Ectodermal cell (in vitro differentiated cells): ENCODE data around the gene KPNA5.

ENCODE experiments used
- H3K27ac ChIP-seq: 2 replicates; pipeline ENCODE4 v1.7.0; 2013; ENCODE audit warnings: mild to moderate bottlenecking, low read depth, low read length; ENCODE audit not compliant: insufficient read depth, poor library complexity, severe bottlenecking
- H3K27me3 ChIP-seq: 2 replicates; pipeline ENCODE4 v1.7.0; 2013; ENCODE audit warnings: mild to moderate bottlenecking, low read length; ENCODE audit not compliant: insufficient read depth, control insufficient read depth, poor library complexity, severe bottlenecking
- H3K36me3 ChIP-seq: one replicate; pipeline ENCODE4 v1.7.0; 2013; ENCODE audit warnings: low read length; ENCODE audit not compliant: control insufficient read depth, insufficient read depth
- H3K4me1 ChIP-seq: one replicate; pipeline ENCODE4 v1.7.0; 2013; ENCODE audit warnings: low read length; ENCODE audit not compliant: control insufficient read depth, insufficient read depth
- H3K4me3 ChIP-seq: 2 replicates; pipeline ENCODE4 v1.7.0; 2013; ENCODE audit warnings: low read depth, low read length, control low read depth; ENCODE audit not compliant: insufficient read depth
- H3K9me3 ChIP-seq: 2 replicates; pipeline ENCODE4 v1.7.0; 2013; ENCODE audit warnings: mild to moderate bottlenecking, low read length, moderate library complexity; ENCODE audit not compliant: control insufficient read depth
- WGBS, 2 experiments: methylation state at CpG; one replicate each; pipeline ENCODE4 v1.1.7; 2013; ENCODE audit warnings: missing lambda C conversion rate in 2 of 2; 5-methylcytosine and 5-hydroxymethylcytosine counted together

KPNA5 gene

GRCh38 chr6:116773886-116774285 is 92.9 kb downstream of the KPNA5 start:
- no peak overlapping the region for H3K27ac ChIP-seq
- no peaks in the 10 kb centered on the region for H3K4me1 ChIP-seq
- WGBS, 2 experiments: 100% methylated on average over 1 of the region's 1 CpG; no CpG with 5 or more reads in 1 of the 2 experiments
- no peaks in the 10 kb centered on the region for H3K9me3 ChIP-seq
- H3K36me3 ChIP-seq: no peaks in the 10 kb centered on the region
- no peak overlapping the region for H3K4me3 ChIP-seq
- H3K27me3 ChIP-seq: no peaks in the 10 kb centered on the region

GRCh38 chr6:116779573-116780164 is 98.7 kb downstream of the KPNA5 start:
- 56 to 65% methylated on average over 11 to 13 of the region's 13 CpGs for WGBS, 2 experiments
- Histone ChIP-seq H3K9me3 (no peaks in the 10 kb centered on the region), H3K4me1 (no peaks in the 10 kb centered on the region), H3K4me3 (no peak overlapping the region), H3K27ac (no peak overlapping the region), H3K36me3 (no peaks in the 10 kb centered on the region), H3K27me3 (no peaks in the 10 kb centered on the region)

- WGBS, 2 experiments: 71 to 87% methylated on average over 3 of the region's 5 CpGs
- Histone ChIP-seq H3K27me3 (no peaks in the 10 kb centered on the region), H3K9me3 (no peaks in the 10 kb centered on the region), H3K36me3 (no peaks in the 10 kb centered on the region), H3K27ac (no peak overlapping the region), H3K4me1 (no peaks in the 10 kb centered on the region), H3K4me3 (no peak overlapping the region)
Observed at GRCh38 chr6:116783852-116784251, 102.8 kb downstream of the KPNA5 start.
